Vagina (tissue), 2 donors: Measurements from ENCODE around the gene GATD1.

Experiments used
- CTCF ChIP-seq, 3 experiments: fragments of 450-650 bp in 2 of 3; fragments of 200-600 bp in 1 of 3; sonication (generic) in 1 of 3; IDR thresholded peaks; one replicate each; pipeline ENCODE4 v1.5.1; 2017 to 2019; ENCODE audit warnings: antibody characterized with exemption in 3 of 3, mild to moderate bottlenecking in 2 of 3, moderate library complexity in 2 of 3
- POLR2A ChIP-seq, 2 donors: fragments of 450-650 bp; IDR thresholded peaks; one replicate each; pipeline ENCODE4 v1.6.1; 2017; ENCODE audit warnings: antibody characterized with exemption in 2 of 2, mild to moderate bottlenecking in 2 of 2, moderate library complexity in 2 of 2
- POLR2AphosphoS5 ChIP-seq, 2 donors: sonication (generic); formaldehyde crosslinking; IDR thresholded peaks; one replicate each; pipeline ENCODE4 v1.9.0; 2017; ENCODE audit warnings: antibody characterized with exemption in 2 of 2, mild to moderate bottlenecking in 2 of 2, low read depth in 1 of 2; ENCODE audit not compliant: insufficient read depth in 1 of 2

- no peak for TF ChIP-seq CTCF (IDR thresholded peaks at IDR 0.05)
- no peak for TF ChIP-seq POLR2AphosphoS5 (IDR thresholded peaks at IDR 0.05; ENCODE audit: insufficient read depth in 1 of 2, low read depth in 1 of 2)
- TF ChIP-seq POLR2A (IDR thresholded peaks at IDR 0.05), result no peak
These were observed 31.4 kb upstream of the GATD1 start for GRCh38 chr11:808427-809286.
